HepG2 (cell line): ENCODE measurements around the gene RBM8A. TPM values are rescaled to one million over a fixed set of nuclear protein-coding genes. Genes with fewer than 3 reads are reported as not detected.

ENCODE experiments used
- CBX5 ChIP-seq: sonication (generic); formaldehyde crosslinking; IDR thresholded peaks from 2 replicates; pipeline ENCODE4 v1.4.0; 2020; ENCODE audit warnings: missing genetic modification reagents, borderline replicate concordance
- DDIT3 ChIP-seq: sonication (generic); formaldehyde crosslinking; IDR thresholded peaks from 2 replicates; pipeline ENCODE4 v1.4.0; 2020; ENCODE audit warnings: mild to moderate bottlenecking, missing genetic modification reagents
- EEA1 ChIP-seq: sonication (generic); formaldehyde crosslinking; IDR thresholded peaks from 2 replicates; pipeline ENCODE4 v1.5.1; 2020; ENCODE audit warnings: mild to moderate bottlenecking, missing genetic modification reagents, borderline replicate concordance
- FOXA1 ChIP-seq, 2 experiments: fragments of 450-650 bp in 1 of 2; sonication (generic) in 1 of 2; formaldehyde crosslinking in 1 of 2; IDR thresholded peaks; 2 replicates each; pipeline versions ENCODE4 v1.4.0 to v1.6.1; 2016 to 2020; ENCODE audit warnings: missing genetic modification reagents in 1 of 2
- FOXJ3 ChIP-seq: sonication (generic); formaldehyde crosslinking; IDR thresholded peaks from 2 replicates; pipeline ENCODE4 v1.4.0; 2020; ENCODE audit warnings: missing genetic modification reagents, mild to moderate bottlenecking, borderline replicate concordance
- HIC2 ChIP-seq: sonication (generic); formaldehyde crosslinking; IDR thresholded peaks from 2 replicates; pipeline ENCODE4 v1.9.0; 2022; ENCODE audit warnings: low read depth, missing genetic modification reagents
- HNF4G ChIP-seq, 2 experiments: sonication (generic) in 1 of 2; formaldehyde crosslinking in 1 of 2; IDR thresholded peaks; 2 replicates each; pipeline versions ENCODE4 v1.4.0 to v1.6.1; 2011 to 2020; ENCODE audit warnings: borderline replicate concordance in 2 of 2, low read depth in 2 of 2, mild to moderate bottlenecking in 2 of 2, low read length in 1 of 2, missing genetic modification reagents in 1 of 2, moderate library complexity in 1 of 2
- NCOA5 ChIP-seq: sonication (generic); formaldehyde crosslinking; IDR thresholded peaks from 2 replicates; pipeline ENCODE4 v1.4.0; 2020; ENCODE audit warnings: missing genetic modification reagents
- POGK ChIP-seq: sonication (generic); formaldehyde crosslinking; conservative IDR thresholded peaks from 2 replicates; pipeline ENCODE4 v1.8.0; 2022; ENCODE audit warnings: mild to moderate bottlenecking, moderate library complexity, missing genetic modification reagents
- PRDM15 ChIP-seq: sonication (generic); formaldehyde crosslinking; IDR thresholded peaks from 2 replicates; pipeline ENCODE4 v1.4.0; 2020; ENCODE audit warnings: missing genetic modification reagents
- RNF2 ChIP-seq: fragments of 450-650 bp; conservative IDR thresholded peaks from 2 replicates; pipeline ENCODE4 v1.6.1; 2016; ENCODE audit warnings: low read depth
- STAT5B ChIP-seq: sonication (generic); formaldehyde crosslinking; IDR thresholded peaks from 2 replicates; pipeline ENCODE4 v1.4.0; 2020; ENCODE audit warnings: missing genetic modification reagents
- TARDBP ChIP-seq: sonication (generic); formaldehyde crosslinking; IDR thresholded peaks from 2 replicates; pipeline ENCODE4 v1.8.0; 2022; ENCODE audit warnings: mild to moderate bottlenecking, missing genetic modification reagents
- THYN1 ChIP-seq: sonication (generic); formaldehyde crosslinking; IDR thresholded peaks from 2 replicates; pipeline ENCODE4 v1.8.1; 2023; ENCODE audit warnings: low read depth, mild to moderate bottlenecking, moderate library complexity, missing genetic modification reagents, borderline replicate concordance
- ZBED4 ChIP-seq: sonication (generic); formaldehyde crosslinking; IDR thresholded peaks from 2 replicates; pipeline ENCODE4 v1.4.0; 2020; ENCODE audit warnings: missing genetic modification reagents, borderline replicate concordance
- ZBTB8A ChIP-seq: sonication (generic); formaldehyde crosslinking; IDR thresholded peaks from 2 replicates; pipeline ENCODE4 v1.4.0; 2020; ENCODE audit warnings: mild to moderate bottlenecking, low read depth, missing genetic modification reagents, borderline replicate concordance
- ZNF552 ChIP-seq: sonication (generic); formaldehyde crosslinking; IDR thresholded peaks from 2 replicates; pipeline ENCODE4 v1.9.0; 2022; ENCODE audit warnings: missing genetic modification reagents, mild to moderate bottlenecking, borderline replicate concordance
- polyA plus RNA-seq, 8 experiments: library from polyadenylated mRNA; depleted of rRNA in 3 of 8; stranded (reverse) in 7 of 8; unstranded in 1 of 8; fragments of >200 nt; fragmentation: Illumina TruSeq in 4 of 8; extraction: Trizol in 4 of 8; gene quantifications; 2 replicates each; pipeline versions ENCODE4 v1.2.1 to v1.2.3, GENCODE V29; 2011 to 2016; ENCODE audit warnings: low read depth in 4 of 8, missing spikeins in 1 of 8, mixed read lengths in 1 of 8; ENCODE audit not compliant: insufficient read depth in 1 of 8
- total RNA-seq, 5 experiments: library from RNA; depleted of rRNA; stranded (reverse); fragments of >200 nt; fragmentation: Illumina TruSeq; extraction: Trizol; gene quantifications; 2 replicates each; pipeline ENCODE4 v1.2.3, GENCODE V29; 2016; ENCODE audit warnings: low read depth in 1 of 5

RBM8A gene
- total and polyA plus RNA-seq, 2 of the 13 experiments (the other 11 are each of a cell fraction or from before 2014, with no cell fraction given) = 106 to 162 TPM

GRCh38 chr1:145972580-145972979 lies 45.3 kb upstream of the RBM8A start (continued):
- TF ChIP-seq HIC2 (CRISPR knock-in tag) = peak; percentile 44; the same call in 1 of the 2 replicates
- TF ChIP-seq TARDBP (CRISPR knock-in tag) = no peak
- TF ChIP-seq FOXA1 (IDR thresholded peaks at IDR 0.05) = no peak
- TF ChIP-seq FOXA1 (CRISPR knock-in tag; IDR thresholded peaks at IDR 0.05) = peak; percentile 62
- TF ChIP-seq NCOA5 (CRISPR knock-in tag) = no peak
- peak; percentile 33; the same call in 1 of the 2 replicates for TF ChIP-seq HNF4G (IDR thresholded peaks at IDR 0.05; ENCODE audit: borderline replicate concordance, low read depth, low read length)
- TF ChIP-seq HNF4G (CRISPR knock-in tag; IDR thresholded peaks at IDR 0.05; ENCODE audit: borderline replicate concordance, low read depth) = no peak
- no peak for TF ChIP-seq ZBED4 (CRISPR knock-in tag)
- peak; percentile 53; the same call in 1 of the 2 replicates for TF ChIP-seq CBX5
- no peak for TF ChIP-seq EEA1 (CRISPR knock-in tag)
- no peak for TF ChIP-seq POGK (CRISPR knock-in tag)
- no peak for TF ChIP-seq ZBTB8A (CRISPR knock-in tag)
- TF ChIP-seq FOXJ3 (CRISPR knock-in tag) = peak; percentile 66; the same call in 1 of the 2 replicates
- TF ChIP-seq DDIT3 = no peak
- no peak for TF ChIP-seq STAT5B (CRISPR knock-in tag)
- no peak for TF ChIP-seq RNF2
- TF ChIP-seq PRDM15 (CRISPR knock-in tag) = no peak
- no peak for TF ChIP-seq THYN1 (CRISPR knock-in tag)
- TF ChIP-seq ZNF552 = no peak
